ENCODE results near the gene JAK1.

DNA sequence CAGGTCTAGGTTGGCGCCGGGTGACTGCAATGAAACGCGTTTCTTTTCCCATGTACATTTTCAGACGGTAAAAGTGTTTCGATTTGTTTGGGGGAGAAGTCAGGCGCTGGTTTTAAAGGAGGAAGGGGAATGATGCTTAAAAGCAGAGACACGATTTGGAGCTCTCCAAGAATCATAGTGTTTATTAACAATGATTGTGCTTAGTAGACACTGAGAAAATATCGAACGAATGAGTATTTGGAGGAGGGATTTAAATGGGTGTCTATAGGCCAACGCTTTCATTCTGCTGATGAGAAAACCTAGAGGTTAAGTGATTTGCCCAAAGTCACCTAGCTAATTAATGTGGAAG lies 36.9 kb upstream of the JAK1 start:
- TF ChIP-seq RAD21 (conservative IDR thresholded peaks at IDR 0.05) (no peak), EP300 (conservative IDR thresholded peaks at IDR 0.05; ENCODE audit: poor library complexity, severe bottlenecking) (no peak)
- TF ChIP-seq, protein P1, sequence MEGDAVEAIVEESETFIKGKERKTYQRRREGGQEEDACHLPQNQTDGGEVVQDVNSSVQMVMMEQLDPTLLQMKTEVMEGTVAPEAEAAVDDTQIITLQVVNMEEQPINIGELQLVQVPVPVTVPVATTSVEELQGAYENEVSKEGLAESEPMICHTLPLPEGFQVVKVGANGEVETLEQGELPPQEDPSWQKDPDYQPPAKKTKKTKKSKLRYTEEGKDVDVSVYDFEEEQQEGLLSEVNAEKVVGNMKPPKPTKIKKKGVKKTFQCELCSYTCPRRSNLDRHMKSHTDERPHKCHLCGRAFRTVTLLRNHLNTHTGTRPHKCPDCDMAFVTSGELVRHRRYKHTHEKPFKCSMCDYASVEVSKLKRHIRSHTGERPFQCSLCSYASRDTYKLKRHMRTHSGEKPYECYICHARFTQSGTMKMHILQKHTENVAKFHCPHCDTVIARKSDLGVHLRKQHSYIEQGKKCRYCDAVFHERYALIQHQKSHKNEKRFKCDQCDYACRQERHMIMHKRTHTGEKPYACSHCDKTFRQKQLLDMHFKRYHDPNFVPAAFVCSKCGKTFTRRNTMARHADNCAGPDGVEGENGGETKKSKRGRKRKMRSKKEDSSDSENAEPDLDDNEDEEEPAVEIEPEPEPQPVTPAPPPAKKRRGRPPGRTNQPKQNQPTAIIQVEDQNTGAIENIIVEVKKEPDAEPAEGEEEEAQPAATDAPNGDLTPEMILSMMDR (IDR thresholded peaks at IDR 0.05; ENCODE audit: poor library complexity, severe bottlenecking): no peak
